ENCODE data around the gene TAS2R20.
"Not testable (repeated sequence)": the region's sequence is repeated elsewhere in the genome, so short reads cannot be mapped to it uniquely, and the experiment has no call there.

TAS2R20 gene

GRCh38 chr12:10998204-10998603 lies at the start of gene TAS2R20:
Gene TAS2R20, minus strand, starts transcription at chr12:10998304. Its CDS starts 429 bp downstream, at chr12:10997875.
- no peak for FAIRE-seq

- not testable (repeated sequence) for FAIRE-seq
Observed at GRCh38 chr12:11041366-11041765, 43.3 kb upstream of the TAS2R20 start.

GRCh38 chr12:11040162-11040561 lies 42.1 kb upstream of the TAS2R20 start:
- FAIRE-seq = no peak

GRCh38 chr12:11039171-11039570 lies 41.1 kb upstream of the TAS2R20 start:
- FAIRE-seq = no peak

- FAIRE-seq = not testable (repeated sequence)
Observed at GRCh38 chr12:11033959-11034358, 35.9 kb upstream of the TAS2R20 start.

- FAIRE-seq = no peak
Observed at GRCh38 chr12:11031307-11031706, 33.2 kb upstream of the TAS2R20 start, which contains the start of gene TAS2R31. Gene TAS2R31, minus strand, starts transcription at chr12:11031407. Its CDS starts 72 bp downstream, at chr12:11031335.

- FAIRE-seq = no peak
Observed at GRCh38 chr12:11026118-11026517, 28.0 kb upstream of the TAS2R20 start.

- FAIRE-seq = no peak
Observed at GRCh38 chr12:11023387-11023786, 25.3 kb upstream of the TAS2R20 start.

GRCh38 chr12:11022520-11022919 lies 24.4 kb upstream of the TAS2R20 start, which contains the start of gene TAS2R19:
Gene TAS2R19, minus strand, starts transcription at chr12:11022620. Its CDS starts 49 bp downstream, at chr12:11022571.
- FAIRE-seq = no peak

GRCh38 chr12:11016937-11017336 lies 18.8 kb upstream of the TAS2R20 start:
- FAIRE-seq = no peak

- peak; percentile 24 for FAIRE-seq
Observed at GRCh38 chr12:11015775-11016430, 17.8 kb upstream of the TAS2R20 start.

- no peak for FAIRE-seq
Observed at GRCh38 chr12:11014234-11014633, 16.1 kb upstream of the TAS2R20 start.

GRCh38 chr12:11007608-11008007 lies 9.5 kb upstream of the TAS2R20 start:
- FAIRE-seq = no peak

- FAIRE-seq = no peak
Observed at GRCh38 chr12:10994307-10994706, 3.8 kb downstream of the TAS2R20 start.

- no peak for FAIRE-seq
Observed at GRCh38 chr12:10989107-10989506, 9.0 kb downstream of the TAS2R20 start.

GRCh38 chr12:10986812-10987211 lies 11.3 kb downstream of the TAS2R20 start, which contains the start of gene TAS2R50:
Gene TAS2R50, minus strand, starts transcription at chr12:10986912. Its CDS starts 52 bp downstream, at chr12:10986860.
- no peak for FAIRE-seq

GRCh38 chr12:10982244-10982643 lies 15.9 kb downstream of the TAS2R20 start:
- no peak for FAIRE-seq

- no peak for FAIRE-seq
Observed at GRCh38 chr12:10974965-10975364, 23.1 kb downstream of the TAS2R20 start.

GRCh38 chr12:10968765-10969456 lies 29.2 kb downstream of the TAS2R20 start:
- FAIRE-seq = no peak

GRCh38 chr12:10967409-10967808 lies 30.7 kb downstream of the TAS2R20 start:
- FAIRE-seq = no peak

- FAIRE-seq = no peak
Observed at GRCh38 chr12:10966314-10966713, 31.8 kb downstream of the TAS2R20 start.

- no peak for FAIRE-seq
Observed at GRCh38 chr12:10965476-10965875, 32.6 kb downstream of the TAS2R20 start.

- no peak for FAIRE-seq
Observed at GRCh38 chr12:10960211-10960610, 37.9 kb downstream of the TAS2R20 start.

- FAIRE-seq = no peak
Observed at GRCh38 chr12:10959804-10960203, 38.3 kb downstream of the TAS2R20 start.

Data from colon (tissue), 2 donors.